ENCODE data around the gene RAB20. TPM values are rescaled to one million over a fixed set of nuclear protein-coding genes. Genes with fewer than 3 reads are reported as not detected.

RAB20 gene
- total and polyA plus RNA-seq, 7 donors, result 1.2 to 20.5 (median 2.9) TPM

- H3K4me3 ChIP-seq, result no peak overlapping the region
- no peak for ATAC-seq
- DNase-seq, result peak in 1 of 2 donors; percentile 8
- H3K4me1 ChIP-seq, result no peaks in the 10 kb centered on the region
- no peak overlapping the region for H3K27ac ChIP-seq
- no peaks in the 10 kb centered on the region for H3K9me3 ChIP-seq
- intact Hi-C loops (cut with DNase I), result no loop called here
- TF ChIP-seq, protein P1, sequence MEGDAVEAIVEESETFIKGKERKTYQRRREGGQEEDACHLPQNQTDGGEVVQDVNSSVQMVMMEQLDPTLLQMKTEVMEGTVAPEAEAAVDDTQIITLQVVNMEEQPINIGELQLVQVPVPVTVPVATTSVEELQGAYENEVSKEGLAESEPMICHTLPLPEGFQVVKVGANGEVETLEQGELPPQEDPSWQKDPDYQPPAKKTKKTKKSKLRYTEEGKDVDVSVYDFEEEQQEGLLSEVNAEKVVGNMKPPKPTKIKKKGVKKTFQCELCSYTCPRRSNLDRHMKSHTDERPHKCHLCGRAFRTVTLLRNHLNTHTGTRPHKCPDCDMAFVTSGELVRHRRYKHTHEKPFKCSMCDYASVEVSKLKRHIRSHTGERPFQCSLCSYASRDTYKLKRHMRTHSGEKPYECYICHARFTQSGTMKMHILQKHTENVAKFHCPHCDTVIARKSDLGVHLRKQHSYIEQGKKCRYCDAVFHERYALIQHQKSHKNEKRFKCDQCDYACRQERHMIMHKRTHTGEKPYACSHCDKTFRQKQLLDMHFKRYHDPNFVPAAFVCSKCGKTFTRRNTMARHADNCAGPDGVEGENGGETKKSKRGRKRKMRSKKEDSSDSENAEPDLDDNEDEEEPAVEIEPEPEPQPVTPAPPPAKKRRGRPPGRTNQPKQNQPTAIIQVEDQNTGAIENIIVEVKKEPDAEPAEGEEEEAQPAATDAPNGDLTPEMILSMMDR (IDR thresholded peaks at IDR 0.05), result no peak
- H3K36me3 ChIP-seq (ENCODE audit: insufficient read depth in 1 of 2, low read depth in 1 of 2), result peaks cover 0 to 15% of the 10 kb centered on the region in 2 donors
- WGBS, 3 donors, result 88 to 90% (median 90%) methylated on average over 9 of the region's 9 CpGs
- H3K27me3 ChIP-seq (ENCODE audit: insufficient read depth in 3 of 3, low read length in 2 of 3), result no peaks in the 10 kb centered on the region
Observed at GRCh38 chr13:110475117-110475516, 86.4 kb downstream of the RAB20 start.

DNA sequence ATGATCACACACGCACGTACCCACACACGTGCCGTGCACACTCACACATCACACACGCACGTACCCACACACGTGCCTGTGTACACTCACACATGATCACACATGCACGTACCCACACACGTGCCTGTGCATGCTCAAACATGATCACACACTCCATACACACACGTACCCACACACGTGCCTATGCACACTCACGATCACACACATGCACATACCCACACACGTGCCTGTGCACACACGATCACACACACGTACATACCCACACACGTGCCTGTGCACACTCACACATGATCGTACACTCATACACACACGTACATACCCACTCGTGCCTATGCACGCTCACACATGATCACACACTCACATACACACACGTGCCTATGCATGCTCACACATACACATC is 86.8 kb downstream of the RAB20 start:
- Histone ChIP-seq H3K4me1 (no peaks in the 10 kb centered on the region), H3K27me3 (ENCODE audit: insufficient read depth in 3 of 3, low read length in 2 of 3) (no peaks in the 10 kb centered on the region), H3K9me3 (no peaks in the 10 kb centered on the region), H3K27ac (no peak overlapping the region), H3K36me3 (ENCODE audit: insufficient read depth in 1 of 2, low read depth in 1 of 2) (peaks cover 0 to 19% of the 10 kb centered on the region in 2 donors), H3K4me3 (no peak overlapping the region)
- TF ChIP-seq, protein P1 (IDR thresholded peaks at IDR 0.05), result no peak
- WGBS, 3 donors, result 89 to 96% (median 91%) methylated on average over 21 of the region's 21 CpGs
- ATAC-seq (no peak), DNase-seq (peak in 1 of 2 donors; percentile 3)
- intact Hi-C loops (cut with DNase I), result no loop called here

Other genes starting within 250 kb of the RAB20 start
- 10 to 100 TPM; 29.2 to 59.2 (median 29.7) TPM for gene NAXD, start 53.8 kb upstream of the RAB20 start, total RNA-seq
- gene NAXD, start 53.8 kb upstream of the RAB20 start, polyA plus RNA-seq, result 10 to 100 TPM; 26.0 to 36.7 (median 29.6) TPM
- gene CARS2, start 144.4 kb upstream of the RAB20 start, total RNA-seq, result 10 to 100 TPM; 41.3 to 59.0 (median 49.5) TPM
- 10 to 100 TPM; 56.3 to 85.2 (median 57.0) TPM for gene CARS2, start 144.4 kb upstream of the RAB20 start, polyA plus RNA-seq
- gene ING1, start 152.0 kb upstream of the RAB20 start, total RNA-seq, result 1 to 10 TPM; 5.2 to 7.0 (median 5.9) TPM
- 10 to 100 TPM in 2 of 3 donors, 1 to 10 TPM in 1; 8.2 to 16.9 (median 13.8) TPM for gene ING1, start 152.0 kb upstream of the RAB20 start, polyA plus RNA-seq